Neural cell (in vitro differentiated cells): Measurements from ENCODE around the gene RNF19B. TPM values are rescaled to one million over a fixed set of nuclear protein-coding genes. Genes with fewer than 3 reads are reported as not detected.

ENCODE experiments used
- H2AFZ ChIP-seq: fragments of 200-600, 300-800 bp; sonication (generic), shearing (Covaris generic); 2 replicates; pipeline ENCODE4 v1.6.0; 2014; ENCODE audit warnings: low read depth, mild to moderate bottlenecking, antibody characterized with exemption, low read length, moderate library complexity
- H3F3A ChIP-seq: fragments of 200-600 bp; shearing (Covaris generic); 2 replicates; pipeline ENCODE4 v1.6.1; 2016; ENCODE audit warnings: mild to moderate bottlenecking, moderate library complexity, mixed read lengths, antibody characterized with exemption, low read length; ENCODE audit not compliant: insufficient read depth, poor library complexity, severe bottlenecking
- H3K27ac ChIP-seq: fragments of 200-600, 300-800 bp; sonication (generic), shearing (Covaris generic); 2 replicates; pipeline ENCODE4 v1.5.1; 2014; ENCODE audit warnings: mild to moderate bottlenecking, low read length, moderate library complexity
- H3K27me3 ChIP-seq: fragments of 300-800, 200-600 bp; sonication (generic), shearing (Covaris generic); 2 replicates; pipeline ENCODE4 v1.6.0; 2014; ENCODE audit warnings: mild to moderate bottlenecking, low read depth, low read length, moderate library complexity; ENCODE audit not compliant: insufficient read depth
- H3K36me3 ChIP-seq: fragments of 300-800, 200-600 bp; sonication (generic), shearing (Covaris generic); 2 replicates; pipeline ENCODE4 v1.5.1; 2014; ENCODE audit warnings: mild to moderate bottlenecking, antibody characterized with exemption, low read length, moderate library complexity; ENCODE audit not compliant: insufficient read depth
- H3K4me2 ChIP-seq: fragments of 300-800, 200-600 bp; sonication (generic), shearing (Covaris generic); 2 replicates; pipeline ENCODE4 v1.6.0; 2014; ENCODE audit warnings: mild to moderate bottlenecking, low read length
- H3K4me3 ChIP-seq: fragments of 300-800, 200-600 bp; sonication (generic), shearing (Covaris generic); 2 replicates; pipeline ENCODE4 v1.5.1; 2014; ENCODE audit warnings: mild to moderate bottlenecking, low read length, moderate library complexity
- H3K79me2 ChIP-seq: fragments of 200-600 bp; shearing (Covaris generic); replicated peaks from 2 replicates; pipeline ENCODE4 v1.6.0; 2014; ENCODE audit warnings: mild to moderate bottlenecking, low read length, moderate library complexity; ENCODE audit not compliant: insufficient read depth
- H3K9ac ChIP-seq: fragments of 300-800, 200-600 bp; sonication (generic), shearing (Covaris generic); 2 replicates; pipeline ENCODE4 v1.6.1; 2016; ENCODE audit warnings: mild to moderate bottlenecking, low read length, mixed read lengths
- H3K9me2 ChIP-seq: fragments of 200-600 bp; shearing (Covaris generic); 2 replicates; pipeline ENCODE4 v1.6.1; 2016; ENCODE audit warnings: mild to moderate bottlenecking, low read length, mixed read lengths; ENCODE audit not compliant: insufficient read depth
- H3K9me3 ChIP-seq: fragments of 200-600, 300-800 bp; sonication (generic), shearing (Covaris generic); 2 replicates; pipeline ENCODE4 v1.6.1; 2016; ENCODE audit warnings: mild to moderate bottlenecking, mixed run types, low read length, moderate library complexity, mixed read lengths
- H4K20me1 ChIP-seq: fragments of 200-600 bp; shearing (Covaris generic); 2 replicates; pipeline ENCODE4 v1.6.1; 2016; ENCODE audit warnings: mild to moderate bottlenecking, mixed run types; ENCODE audit not compliant: insufficient read depth
- EP300 ChIP-seq: fragments of 450-650 bp; conservative IDR thresholded peaks from 2 replicates; pipeline ENCODE4 v1.6.1; 2014; ENCODE audit warnings: antibody characterized with exemption, mild to moderate bottlenecking, moderate library complexity; ENCODE audit not compliant: poor library complexity, severe bottlenecking
- EZH2 ChIP-seq: fragments of 200-600, 300-800 bp; shearing (Covaris generic), sonication (generic); IDR thresholded peaks from 2 replicates; pipeline ENCODE4 v1.6.1; 2014; ENCODE audit warnings: antibody characterized with exemption, low read length, borderline replicate concordance, mild to moderate bottlenecking; ENCODE audit not compliant: insufficient read depth, poor library complexity, severe bottlenecking
- MXI1 ChIP-seq: fragments of 450-650 bp; conservative IDR thresholded peaks from 2 replicates; pipeline ENCODE4 v1.6.1; 2014; ENCODE audit warnings: antibody characterized with exemption, mild to moderate bottlenecking; ENCODE audit not compliant: poor library complexity, severe bottlenecking
- POLR2AphosphoS5 ChIP-seq: IDR thresholded peaks from 2 replicates; pipeline ENCODE4 v1.6.1; 2012
- RAD21 ChIP-seq: fragments of 450-650 bp; conservative IDR thresholded peaks from 2 replicates; pipeline ENCODE4 v1.6.1; 2014; ENCODE audit warnings: antibody characterized with exemption, mild to moderate bottlenecking, moderate library complexity
- SMC3 ChIP-seq: fragments of 450-650 bp; conservative IDR thresholded peaks from 2 replicates; pipeline ENCODE4 v1.6.1; 2014; ENCODE audit warnings: antibody characterized with exemption, mild to moderate bottlenecking, moderate library complexity; ENCODE audit not compliant: poor library complexity
- TAF1 ChIP-seq: IDR thresholded peaks from 2 replicates; pipeline ENCODE4 v1.6.1; 2012; ENCODE audit warnings: low read depth
- polyA plus RNA-seq: library from polyadenylated mRNA; depleted of rRNA; stranded (reverse); fragments of >200 nt; gene quantifications from 2 replicates; pipeline ENCODE4 v1.2.3, GENCODE V29; 2014
- TF ChIP-seq, protein P1 (sequence below): IDR thresholded peaks from 2 replicates; pipeline ENCODE4 v1.6.1; 2012; ENCODE audit warnings: borderline replicate concordance
- TF ChIP-seq, protein P2 (sequence below): fragments of 450-650 bp; IDR thresholded peaks from 2 replicates; pipeline ENCODE4 v1.5.1; 2014; ENCODE audit warnings: antibody characterized with exemption, mild to moderate bottlenecking, moderate library complexity; ENCODE audit not compliant: poor library complexity, severe bottlenecking

Gene RNF19B
- polyA plus RNA-seq, 1 donor from 2014 or later: 22.1 TPM

DNA sequence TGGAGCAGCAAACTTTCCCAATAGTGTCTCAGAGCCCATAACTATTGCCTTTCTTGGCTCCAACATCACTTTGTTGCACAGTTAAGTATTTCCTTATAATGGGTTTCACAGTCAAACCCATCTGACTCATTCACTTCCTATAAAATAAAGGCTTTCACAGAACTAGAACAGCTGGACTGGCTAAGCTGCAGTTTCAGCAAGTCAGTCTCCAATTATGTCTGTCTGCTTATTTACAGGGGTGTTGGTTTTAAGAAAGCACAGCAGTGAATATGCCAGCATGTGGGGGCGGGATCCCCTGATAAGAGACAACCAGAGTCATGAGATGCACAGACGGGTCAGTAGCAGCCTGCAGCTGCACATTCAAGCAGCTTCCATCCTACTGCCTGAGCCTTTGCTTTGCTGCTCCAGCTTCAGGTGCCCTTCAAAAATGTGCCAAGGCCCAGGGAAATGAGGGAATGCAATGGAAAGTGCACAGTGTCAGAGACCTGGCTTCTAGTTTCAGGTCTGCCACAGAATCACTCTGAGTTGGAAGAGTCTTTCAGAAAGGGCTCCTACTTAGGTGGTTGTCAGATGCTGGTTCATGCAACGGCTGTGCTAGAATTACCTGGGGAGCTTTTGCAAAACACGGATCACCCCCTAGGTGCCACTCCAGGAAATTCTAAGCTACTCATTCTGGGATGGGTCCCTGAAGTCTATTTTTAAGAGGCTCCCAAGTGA, 24.8 kb downstream of the RNF19B start:
- H4K20me1 ChIP-seq: no peaks in the 10 kb centered on the region
- no peaks in the 10 kb centered on the region for H3K9me3 ChIP-seq
- TF ChIP-seq EP300: no peak
- no peak for TF ChIP-seq EZH2
- TF ChIP-seq, protein P1, sequence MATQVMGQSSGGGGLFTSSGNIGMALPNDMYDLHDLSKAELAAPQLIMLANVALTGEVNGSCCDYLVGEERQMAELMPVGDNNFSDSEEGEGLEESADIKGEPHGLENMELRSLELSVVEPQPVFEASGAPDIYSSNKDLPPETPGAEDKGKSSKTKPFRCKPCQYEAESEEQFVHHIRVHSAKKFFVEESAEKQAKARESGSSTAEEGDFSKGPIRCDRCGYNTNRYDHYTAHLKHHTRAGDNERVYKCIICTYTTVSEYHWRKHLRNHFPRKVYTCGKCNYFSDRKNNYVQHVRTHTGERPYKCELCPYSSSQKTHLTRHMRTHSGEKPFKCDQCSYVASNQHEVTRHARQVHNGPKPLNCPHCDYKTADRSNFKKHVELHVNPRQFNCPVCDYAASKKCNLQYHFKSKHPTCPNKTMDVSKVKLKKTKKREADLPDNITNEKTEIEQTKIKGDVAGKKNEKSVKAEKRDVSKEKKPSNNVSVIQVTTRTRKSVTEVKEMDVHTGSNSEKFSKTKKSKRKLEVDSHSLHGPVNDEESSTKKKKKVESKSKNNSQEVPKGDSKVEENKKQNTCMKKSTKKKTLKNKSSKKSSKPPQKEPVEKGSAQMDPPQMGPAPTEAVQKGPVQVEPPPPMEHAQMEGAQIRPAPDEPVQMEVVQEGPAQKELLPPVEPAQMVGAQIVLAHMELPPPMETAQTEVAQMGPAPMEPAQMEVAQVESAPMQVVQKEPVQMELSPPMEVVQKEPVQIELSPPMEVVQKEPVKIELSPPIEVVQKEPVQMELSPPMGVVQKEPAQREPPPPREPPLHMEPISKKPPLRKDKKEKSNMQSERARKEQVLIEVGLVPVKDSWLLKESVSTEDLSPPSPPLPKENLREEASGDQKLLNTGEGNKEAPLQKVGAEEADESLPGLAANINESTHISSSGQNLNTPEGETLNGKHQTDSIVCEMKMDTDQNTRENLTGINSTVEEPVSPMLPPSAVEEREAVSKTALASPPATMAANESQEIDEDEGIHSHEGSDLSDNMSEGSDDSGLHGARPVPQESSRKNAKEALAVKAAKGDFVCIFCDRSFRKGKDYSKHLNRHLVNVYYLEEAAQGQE: no peak
- no peak for TF ChIP-seq TAF1
- no peak for TF ChIP-seq SMC3
- no peak for TF ChIP-seq MXI1
- no peak for TF ChIP-seq POLR2AphosphoS5
- TF ChIP-seq, protein P2, sequence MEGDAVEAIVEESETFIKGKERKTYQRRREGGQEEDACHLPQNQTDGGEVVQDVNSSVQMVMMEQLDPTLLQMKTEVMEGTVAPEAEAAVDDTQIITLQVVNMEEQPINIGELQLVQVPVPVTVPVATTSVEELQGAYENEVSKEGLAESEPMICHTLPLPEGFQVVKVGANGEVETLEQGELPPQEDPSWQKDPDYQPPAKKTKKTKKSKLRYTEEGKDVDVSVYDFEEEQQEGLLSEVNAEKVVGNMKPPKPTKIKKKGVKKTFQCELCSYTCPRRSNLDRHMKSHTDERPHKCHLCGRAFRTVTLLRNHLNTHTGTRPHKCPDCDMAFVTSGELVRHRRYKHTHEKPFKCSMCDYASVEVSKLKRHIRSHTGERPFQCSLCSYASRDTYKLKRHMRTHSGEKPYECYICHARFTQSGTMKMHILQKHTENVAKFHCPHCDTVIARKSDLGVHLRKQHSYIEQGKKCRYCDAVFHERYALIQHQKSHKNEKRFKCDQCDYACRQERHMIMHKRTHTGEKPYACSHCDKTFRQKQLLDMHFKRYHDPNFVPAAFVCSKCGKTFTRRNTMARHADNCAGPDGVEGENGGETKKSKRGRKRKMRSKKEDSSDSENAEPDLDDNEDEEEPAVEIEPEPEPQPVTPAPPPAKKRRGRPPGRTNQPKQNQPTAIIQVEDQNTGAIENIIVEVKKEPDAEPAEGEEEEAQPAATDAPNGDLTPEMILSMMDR: no peak
- TF ChIP-seq RAD21: no peak
- H3K27me3 ChIP-seq: no peaks in the 10 kb centered on the region
- no peak overlapping the region for H3K9ac ChIP-seq
- no peak overlapping the region for H3K4me3 ChIP-seq
- H3F3A ChIP-seq: no peaks in the 10 kb centered on the region
- H3K4me2 ChIP-seq: no peak overlapping the region
- no peaks in the 10 kb centered on the region for H3K9me2 ChIP-seq
- no peaks in the 10 kb centered on the region for H3K79me2 ChIP-seq
- peaks cover 4% of the 10 kb centered on the region for H3K36me3 ChIP-seq
- no peak overlapping the region for H2AFZ ChIP-seq
- H3K27ac ChIP-seq: no peak overlapping the region

DNA sequence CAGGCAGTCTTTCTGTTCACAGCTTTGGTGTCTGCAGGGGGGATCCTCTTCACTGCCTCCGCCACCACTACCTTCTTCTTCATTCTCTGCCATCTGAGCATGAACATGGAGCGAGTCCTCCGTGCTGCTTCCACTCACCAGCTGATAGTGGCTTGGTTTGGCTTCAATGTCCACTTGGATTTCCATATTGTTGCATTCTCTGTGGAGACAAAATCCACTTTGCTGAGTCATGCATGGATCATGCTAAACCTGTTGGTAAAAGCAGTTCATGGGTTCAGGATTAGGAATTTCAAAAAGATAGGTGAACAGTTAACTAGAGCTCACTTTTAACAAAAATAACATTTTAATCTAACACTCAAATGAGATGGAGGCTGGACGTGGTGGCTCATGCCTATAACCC, 27.5 kb downstream of the RNF19B start:
- no peak overlapping the region for H3K4me2 ChIP-seq
- no peak overlapping the region for H3K27ac ChIP-seq
- H2AFZ ChIP-seq: no peak overlapping the region
- H4K20me1 ChIP-seq: no peaks in the 10 kb centered on the region
- H3K36me3 ChIP-seq: no peaks in the 10 kb centered on the region
- TF ChIP-seq TAF1 (no peak), SMC3 (no peak), EZH2 (no peak), MXI1 (no peak), RAD21 (no peak), POLR2AphosphoS5 (no peak), EP300 (no peak)
- TF ChIP-seq, protein P2: no peak
- TF ChIP-seq, protein P1: no peak
- H3K9ac ChIP-seq: no peak overlapping the region
- no peaks in the 10 kb centered on the region for H3K27me3 ChIP-seq
- no peak overlapping the region for H3K4me3 ChIP-seq
- no peaks in the 10 kb centered on the region for H3K79me2 ChIP-seq
- no peaks in the 10 kb centered on the region for H3F3A ChIP-seq
- H3K9me2 ChIP-seq: no peaks in the 10 kb centered on the region
- H3K9me3 ChIP-seq: no peaks in the 10 kb centered on the region
